Measurements from ENCODE around the gene PARP15.
"Not testable (repeated sequence)": the region's sequence is repeated elsewhere in the genome, so short reads cannot be mapped to it uniquely, and the experiment has no call there.

Gene PARP15

GRCh38 chr3:122577409-122578031 lies at the start of gene PARP15:
Gene PARP15, plus strand, starts transcription at chr3:122577650. Its CDS starts 18 bp downstream, at chr3:122577668.
- no peak for DNase-seq (ENCODE audit: low read depth)

GRCh38 chr3:122530164-122530563 lies 47.3 kb upstream of the PARP15 start:
- DNase-seq (ENCODE audit: low read depth), result no peak

GRCh38 chr3:122533480-122533879 lies 44.0 kb upstream of the PARP15 start:
- DNase-seq (ENCODE audit: low read depth), result no peak

DNA sequence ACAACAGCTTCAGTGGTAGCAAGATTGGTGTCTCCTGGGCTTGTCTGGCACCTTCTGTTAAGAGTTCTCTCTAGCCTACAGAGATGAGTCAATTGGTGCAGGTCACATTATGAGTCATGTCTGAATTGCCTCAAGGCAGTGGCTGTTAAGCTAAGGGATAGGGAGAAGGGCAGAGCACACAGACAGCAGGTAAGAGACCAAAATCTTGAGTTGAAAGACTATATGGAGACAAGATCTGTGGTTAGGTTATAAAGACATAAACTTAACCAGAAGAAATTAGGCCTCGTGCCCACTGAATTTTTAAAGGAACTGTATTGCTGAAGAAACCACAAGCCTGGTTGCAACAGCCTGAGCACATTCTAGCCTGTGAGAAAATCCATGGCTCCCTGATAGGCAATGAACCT lies 43.5 kb upstream of the PARP15 start:
- DNase-seq (ENCODE audit: low read depth), result no peak

DNA sequence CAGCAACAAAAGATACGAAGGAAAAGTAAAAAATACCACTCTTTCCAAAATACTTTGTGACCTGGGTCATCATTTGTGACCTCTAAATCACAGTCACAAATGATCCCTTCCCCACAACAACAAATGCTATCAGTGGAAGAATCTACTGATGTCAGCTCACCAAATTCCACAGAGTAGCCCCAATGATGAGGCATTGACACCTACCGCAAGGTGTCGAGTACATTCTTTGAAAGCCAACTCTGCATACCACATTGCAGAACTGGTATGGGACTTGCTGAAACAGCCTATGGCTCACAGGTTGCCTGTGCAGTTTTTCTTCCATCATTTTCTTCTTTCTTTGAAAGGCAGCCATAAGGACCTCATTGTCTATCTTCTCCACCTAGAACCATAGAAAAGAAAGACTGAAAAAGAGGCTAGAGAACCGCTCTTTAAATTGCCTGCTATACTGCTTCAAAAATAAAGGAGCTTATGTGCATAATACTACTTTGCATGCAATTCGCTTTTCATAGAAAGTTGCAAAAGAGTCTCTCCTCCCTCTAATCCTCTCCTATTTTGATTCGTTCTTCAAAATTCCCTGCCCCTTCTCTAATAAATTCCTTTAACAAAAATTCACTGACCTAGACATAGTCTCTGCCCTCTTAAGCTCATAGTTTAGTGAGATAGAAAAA lies 41.4 kb upstream of the PARP15 start:
- DNase-seq (ENCODE audit: low read depth), result no peak

GRCh38 chr3:122536632-122537001 lies 40.8 kb upstream of the PARP15 start:
- DNase-seq (ENCODE audit: low read depth), result no peak

DNA sequence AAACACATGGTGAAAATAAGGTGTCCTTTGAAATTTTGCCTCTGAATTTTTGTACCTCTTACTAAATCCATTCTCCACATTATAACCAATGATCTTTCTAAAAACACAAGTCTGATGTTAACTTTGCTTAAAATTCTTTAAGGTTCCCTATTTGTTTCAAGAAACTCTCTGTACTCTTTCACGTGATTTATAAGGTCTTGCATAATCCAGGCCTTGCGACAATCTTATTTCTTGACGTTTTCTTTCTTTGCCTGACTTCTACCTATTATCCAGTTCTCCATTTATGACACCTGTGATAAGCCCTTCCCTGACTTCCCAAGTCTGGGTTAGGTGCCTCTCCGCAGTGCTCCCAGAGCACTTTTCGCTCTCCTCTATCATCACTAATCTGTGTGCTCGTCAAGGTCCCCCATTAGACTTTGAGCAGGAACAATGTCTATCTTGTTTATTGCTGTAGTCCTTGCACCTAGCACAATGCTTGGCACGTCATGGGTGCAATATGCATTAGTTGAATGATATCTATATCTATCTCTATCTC lies 38.4 kb upstream of the PARP15 start:
- DNase-seq (ENCODE audit: low read depth), result no peak

DNA sequence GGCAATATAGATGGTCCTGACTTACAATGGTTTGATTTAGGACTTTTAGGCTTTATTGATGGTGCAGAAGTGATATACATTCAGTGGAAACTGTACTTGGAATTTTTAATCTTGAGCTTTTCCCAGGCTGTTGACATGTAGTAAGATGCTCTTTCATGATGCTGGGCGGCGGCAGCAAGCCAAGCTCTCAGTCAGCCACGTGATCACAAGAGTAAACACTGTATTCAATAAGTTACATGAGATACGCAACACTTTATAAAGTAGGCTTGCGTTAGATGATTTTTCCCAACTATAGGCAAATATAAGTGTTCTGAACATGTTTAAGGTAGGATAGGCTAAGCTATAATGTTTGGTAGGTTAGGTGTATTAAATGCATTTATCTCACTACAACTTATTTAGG lies 31.3 kb upstream of the PARP15 start:
- DNase-seq (ENCODE audit: low read depth), result no peak

- no peak for DNase-seq (ENCODE audit: low read depth)
These were observed 29.4 kb upstream of the PARP15 start for GRCh38 chr3:122548076-122548475.

DNA sequence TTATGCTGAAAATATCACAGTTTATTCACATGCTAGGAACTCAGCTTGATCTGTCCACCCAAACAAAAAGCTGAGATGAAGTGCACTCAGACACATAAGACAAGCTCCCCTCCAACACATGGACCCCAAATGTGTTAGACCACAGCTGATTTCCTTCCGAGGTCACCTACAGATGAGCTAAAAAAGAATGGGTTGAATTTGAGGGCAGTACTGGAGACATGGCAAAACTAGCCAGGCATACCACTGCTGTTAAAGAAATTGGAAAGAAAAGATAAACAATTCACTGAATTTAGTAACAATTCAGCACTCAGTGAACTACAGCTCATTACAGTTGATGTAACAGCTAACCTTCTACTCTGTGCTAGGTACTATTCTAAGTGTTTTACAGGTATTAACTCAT lies 28.8 kb upstream of the PARP15 start:
- DNase-seq (ENCODE audit: low read depth), result no peak

- no peak for DNase-seq (ENCODE audit: low read depth)
These were observed 24.3 kb upstream of the PARP15 start for GRCh38 chr3:122553171-122553570.

GRCh38 chr3:122555275-122556071 lies 22.0 kb upstream of the PARP15 start:
- DNase-seq (ENCODE audit: low read depth), result no peak

GRCh38 chr3:122557356-122557755 lies 20.1 kb upstream of the PARP15 start:
- no peak for DNase-seq (ENCODE audit: low read depth)

DNA sequence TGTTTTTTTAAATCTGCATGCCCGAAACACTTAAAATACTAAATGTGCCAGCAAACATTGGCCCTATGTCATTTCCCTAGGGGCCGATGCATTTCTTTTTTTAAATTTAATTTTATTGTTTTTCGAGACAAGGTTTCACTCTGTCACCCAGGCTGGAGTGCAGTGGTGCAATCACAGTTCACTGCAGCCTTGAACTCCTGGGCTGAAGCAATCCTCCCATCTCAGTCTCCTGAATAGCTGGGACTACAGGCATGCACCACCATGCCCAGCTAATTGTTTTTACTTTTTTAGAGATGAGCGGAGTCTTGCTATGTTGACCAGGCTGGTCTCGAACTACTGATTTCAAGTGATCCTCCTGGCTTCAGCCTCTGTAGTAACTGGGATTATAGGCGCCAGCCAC lies 18.8 kb upstream of the PARP15 start:
- DNase-seq (ENCODE audit: low read depth), result no peak

DNA sequence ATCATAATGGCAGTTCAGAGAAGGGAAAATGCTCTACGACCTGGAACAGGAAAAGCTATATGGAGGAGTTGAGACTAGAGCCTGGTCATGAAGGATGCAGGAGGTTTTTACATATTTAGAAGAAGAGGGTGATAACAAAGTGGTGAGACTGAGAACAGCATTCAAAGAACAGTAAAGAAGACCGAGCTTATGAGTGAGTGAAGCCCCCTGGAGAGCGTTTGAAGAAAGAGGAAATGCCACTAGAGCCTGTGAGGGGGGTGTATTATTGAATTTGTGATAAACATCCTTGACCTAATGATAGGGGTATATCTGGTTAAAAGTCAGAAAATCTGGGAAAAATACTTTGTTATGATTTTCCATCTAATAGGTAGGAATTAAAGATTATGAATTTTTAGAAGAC lies 17.5 kb upstream of the PARP15 start:
- no peak for DNase-seq (ENCODE audit: low read depth)

- DNase-seq (ENCODE audit: low read depth), result no peak
These were observed 16.8 kb upstream of the PARP15 start for GRCh38 chr3:122560680-122561079.

DNA sequence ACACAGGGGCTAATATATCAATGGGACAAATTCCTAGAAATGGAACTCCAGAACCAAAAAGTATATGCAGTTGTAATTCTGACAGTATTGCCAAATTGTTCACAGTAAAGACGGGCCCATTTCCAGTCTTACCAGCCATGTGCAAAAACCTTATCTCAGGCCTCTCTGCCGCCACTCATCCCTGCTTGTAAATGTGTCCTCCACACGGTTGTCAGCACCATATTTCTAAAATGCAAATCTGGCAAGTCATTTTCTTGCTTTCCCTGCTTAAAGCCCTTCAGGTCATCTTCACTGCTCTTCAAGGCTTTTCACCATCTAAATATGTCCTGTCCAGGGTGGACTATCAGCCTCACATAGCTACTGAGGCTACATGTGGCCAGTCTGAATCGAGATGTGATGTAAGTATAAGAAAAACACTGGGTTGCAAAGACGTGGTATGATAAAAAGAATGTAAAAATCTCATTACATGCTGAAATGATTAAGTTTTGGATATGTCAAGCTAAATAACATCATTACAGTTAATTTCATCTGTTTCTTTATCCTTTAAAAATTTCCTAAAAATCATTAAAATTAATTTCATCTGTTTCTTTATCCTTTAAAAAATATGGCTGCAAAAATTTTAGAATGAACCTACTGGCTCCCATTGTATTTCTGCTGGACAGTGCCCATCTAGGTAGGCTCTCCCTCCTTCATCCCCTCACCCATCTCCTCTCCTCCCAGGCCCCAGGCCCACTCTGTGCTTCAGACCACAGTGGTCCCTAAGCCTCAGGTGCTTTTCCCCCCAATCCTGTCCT lies 14.3 kb upstream of the PARP15 start:
- no peak for DNase-seq (ENCODE audit: low read depth)

- DNase-seq (ENCODE audit: low read depth), result no peak
These were observed 13.8 kb upstream of the PARP15 start for GRCh38 chr3:122563717-122564025.

DNA sequence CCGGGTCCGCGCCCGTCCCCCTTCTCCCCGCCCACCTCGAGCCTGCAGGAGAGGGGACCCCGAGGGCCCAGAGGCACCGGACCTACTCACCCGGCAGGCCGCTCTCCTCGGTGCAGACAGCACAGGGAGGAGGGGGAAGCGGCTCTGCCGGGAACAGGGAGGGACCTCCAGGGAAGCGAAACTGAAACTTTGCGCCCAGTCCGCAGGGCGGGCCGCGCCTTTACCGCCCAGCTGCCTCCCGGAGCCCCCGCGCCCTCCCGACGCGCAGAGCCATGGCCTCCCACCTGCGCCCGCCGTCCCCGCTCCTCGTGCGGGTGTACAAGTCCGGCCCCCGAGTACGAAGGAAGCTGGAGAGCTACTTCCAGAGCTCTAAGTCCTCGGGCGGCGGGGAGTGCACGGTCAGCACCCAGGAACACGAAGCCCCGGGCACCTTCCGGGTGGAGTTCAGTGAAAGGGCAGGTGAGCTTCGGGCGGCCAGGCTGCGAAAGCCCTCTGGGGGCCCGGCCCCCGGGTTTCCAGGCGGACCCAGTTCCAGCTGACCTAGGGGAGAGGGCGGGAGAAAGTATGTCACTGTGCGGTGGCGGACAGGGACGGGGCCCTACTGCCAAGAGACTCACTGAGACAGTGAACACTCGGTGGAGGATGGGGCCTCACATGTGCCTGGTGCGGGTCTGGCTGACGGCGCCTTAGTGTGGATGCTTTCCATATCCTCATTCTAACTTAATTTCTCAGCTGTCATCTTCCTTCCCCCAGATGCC lies 13.1 kb upstream of the PARP15 start, which contains the start of the genes DTX3L and PARP9:
Gene DTX3L (plus strand): TSS at position 184 of the 758 bp plus-strand sequence. CDS start 89 bp downstream, at position 273.
Gene PARP9 (minus strand): TSS at position 146 of the 758 bp plus-strand sequence. CDS start 4,680 bp downstream, outside the sequence.
- DNase-seq (ENCODE audit: low read depth), result peak; percentile 78

- not testable (repeated sequence) for DNase-seq (ENCODE audit: low read depth)
These were observed 9.3 kb upstream of the PARP15 start for GRCh38 chr3:122568131-122568530.

GRCh38 chr3:122568755-122569154 lies 8.7 kb upstream of the PARP15 start:
- DNase-seq (ENCODE audit: low read depth), result no peak

All from stimulated activated CD8-positive, alpha-beta memory T cell treated with anti-CD3 and anti-CD28 coated beads, Interleukin-12 subunit alpha, Interleukin-12 subunit beta, amount 100 ng/mL, for 4 hours (primary cell).